ENCODE data around the gene PLD6.

DNA sequence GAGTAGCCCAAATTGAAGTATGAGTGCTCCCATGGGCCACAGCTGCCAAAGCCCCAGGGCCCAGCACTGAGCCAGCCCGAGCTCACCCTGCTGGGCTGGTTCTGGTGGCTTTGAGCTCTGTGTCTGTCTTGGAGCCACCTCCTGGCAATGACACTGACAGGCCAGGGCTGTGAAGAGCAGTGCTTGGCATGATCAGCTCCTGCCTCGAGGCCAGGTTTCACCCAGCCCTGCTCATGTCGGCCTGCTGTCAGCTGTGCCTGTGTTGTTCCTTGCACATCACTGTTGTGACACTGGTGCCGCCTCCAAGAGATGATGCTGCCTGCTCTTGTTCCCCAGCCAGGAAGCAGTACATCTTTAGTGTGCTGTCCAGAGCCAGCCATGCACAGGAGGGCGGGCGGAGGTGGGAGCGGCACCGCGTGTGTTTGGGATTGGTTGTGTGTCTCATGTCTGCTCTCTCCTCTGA, 26.0 kb downstream of the PLD6 start:
- TF ChIP-seq POLR2A (IDR thresholded peaks at IDR 0.05) (no peak), CTCF (IDR thresholded peaks at IDR 0.05 in 8 of 11, conservative IDR thresholded peaks at IDR 0.05 in 3 of 11) (no peak)

Data from spleen (tissue), 7 donors.